ENCODE measurements around the gene MIGA1.

- TF ChIP-seq, protein P1, sequence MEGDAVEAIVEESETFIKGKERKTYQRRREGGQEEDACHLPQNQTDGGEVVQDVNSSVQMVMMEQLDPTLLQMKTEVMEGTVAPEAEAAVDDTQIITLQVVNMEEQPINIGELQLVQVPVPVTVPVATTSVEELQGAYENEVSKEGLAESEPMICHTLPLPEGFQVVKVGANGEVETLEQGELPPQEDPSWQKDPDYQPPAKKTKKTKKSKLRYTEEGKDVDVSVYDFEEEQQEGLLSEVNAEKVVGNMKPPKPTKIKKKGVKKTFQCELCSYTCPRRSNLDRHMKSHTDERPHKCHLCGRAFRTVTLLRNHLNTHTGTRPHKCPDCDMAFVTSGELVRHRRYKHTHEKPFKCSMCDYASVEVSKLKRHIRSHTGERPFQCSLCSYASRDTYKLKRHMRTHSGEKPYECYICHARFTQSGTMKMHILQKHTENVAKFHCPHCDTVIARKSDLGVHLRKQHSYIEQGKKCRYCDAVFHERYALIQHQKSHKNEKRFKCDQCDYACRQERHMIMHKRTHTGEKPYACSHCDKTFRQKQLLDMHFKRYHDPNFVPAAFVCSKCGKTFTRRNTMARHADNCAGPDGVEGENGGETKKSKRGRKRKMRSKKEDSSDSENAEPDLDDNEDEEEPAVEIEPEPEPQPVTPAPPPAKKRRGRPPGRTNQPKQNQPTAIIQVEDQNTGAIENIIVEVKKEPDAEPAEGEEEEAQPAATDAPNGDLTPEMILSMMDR (IDR thresholded peaks at IDR 0.05), result no peak
- no peak for TF ChIP-seq POLR2AphosphoS5 (IDR thresholded peaks at IDR 0.05; ENCODE audit: low read depth, low read length)
Observed at GRCh38 chr1:77910116-77910515, 130.7 kb downstream of the MIGA1 start.

All from Panc1 (cell line).